H9 (cell line): Measurements from ENCODE around the gene CDHR5. TPM values are rescaled to one million over a fixed set of nuclear protein-coding genes. Genes with fewer than 3 reads are reported as not detected.

Source experiments
- DNase-seq: peaks from one replicate; pipeline ENCODE4 v3.0.0-alpha.2; 2017
- H2AFZ ChIP-seq: one replicate; pipeline ENCODE4 v1.6.1; 2013; ENCODE audit warnings: mild to moderate bottlenecking, low read length, control low read depth, moderate library complexity
- H2AK5ac ChIP-seq: 2 replicates; pipeline ENCODE4 v1.6.1; 2013; ENCODE audit warnings: low read length, control low read depth, mixed read lengths; ENCODE audit not compliant: insufficient read length
- H2BK120ac ChIP-seq: one replicate; pipeline ENCODE4 v1.6.1; 2013; ENCODE audit warnings: low read depth, mild to moderate bottlenecking, low read length, control low read depth, inconsistent platforms; ENCODE audit not compliant: poor library complexity, severe bottlenecking
- H2BK12ac ChIP-seq: 2 replicates; pipeline ENCODE4 v1.6.1; 2013; ENCODE audit warnings: low read length, control low read depth, mixed read lengths, low read depth; ENCODE audit not compliant: insufficient read length
- H2BK15ac ChIP-seq: 2 replicates; pipeline ENCODE4 v1.6.1; 2013; ENCODE audit warnings: low read depth, low read length, control low read depth
- H2BK20ac ChIP-seq: one replicate; pipeline ENCODE4 v1.6.1; 2013; ENCODE audit warnings: low read depth, mild to moderate bottlenecking, low read length, control low read depth, inconsistent platforms; ENCODE audit not compliant: poor library complexity, severe bottlenecking
- H2BK5ac ChIP-seq: 2 replicates; pipeline ENCODE4 v1.6.1; 2013; ENCODE audit warnings: low read length, control low read depth, mixed read lengths; ENCODE audit not compliant: insufficient read length
- H3K14ac ChIP-seq: 2 replicates; pipeline ENCODE4 v1.6.1; 2013; ENCODE audit warnings: low read length, control low read depth; ENCODE audit not compliant: insufficient read depth
- H3K18ac ChIP-seq: 2 replicates; pipeline ENCODE4 v1.6.1; 2013; ENCODE audit warnings: low read depth, mild to moderate bottlenecking, mixed read lengths, low read length, control low read depth; ENCODE audit not compliant: insufficient read length
- H3K23ac ChIP-seq: 2 replicates; pipeline ENCODE4 v1.6.1; 2013; ENCODE audit warnings: low read length, control low read depth, mixed read lengths, low read depth; ENCODE audit not compliant: insufficient read length
- H3K23me2 ChIP-seq: 2 replicates; pipeline ENCODE4 v1.6.1; 2013; ENCODE audit warnings: low read depth, mild to moderate bottlenecking, mixed read lengths, low read length, control low read depth; ENCODE audit not compliant: insufficient read length, poor library complexity, severe bottlenecking
- H3K27ac ChIP-seq: 2 replicates; pipeline ENCODE4 v1.5.1; 2013; ENCODE audit warnings: low read length, control low read depth, mixed read lengths, low read depth; ENCODE audit not compliant: insufficient read length
- H3K27me3 ChIP-seq: 2 replicates; pipeline ENCODE4 v1.6.1; 2013; ENCODE audit warnings: low read length, control low read depth, inconsistent platforms; ENCODE audit not compliant: insufficient read depth
- H3K4ac ChIP-seq: 2 replicates; pipeline ENCODE4 v1.6.1; 2013; ENCODE audit warnings: low read depth, mild to moderate bottlenecking, control low read depth, inconsistent platforms, low read length, moderate library complexity
- H3K4me1 ChIP-seq: 2 replicates; pipeline ENCODE4 v1.6.1; 2013; ENCODE audit warnings: low read length, control low read depth, inconsistent platforms; ENCODE audit not compliant: insufficient read depth
- H3K4me2 ChIP-seq: 2 replicates; pipeline ENCODE4 v1.6.1; 2013; ENCODE audit warnings: low read length, control low read depth, mixed read lengths; ENCODE audit not compliant: insufficient read length, insufficient read depth
- H3K56ac ChIP-seq: 2 replicates; pipeline ENCODE4 v1.6.1; 2013; ENCODE audit warnings: low read depth, mild to moderate bottlenecking, mixed read lengths, low read length, control low read depth; ENCODE audit not compliant: insufficient read length
- H3K79me1 ChIP-seq: 2 replicates; pipeline ENCODE4 v1.6.1; 2013; ENCODE audit warnings: low read depth, mild to moderate bottlenecking, moderate library complexity, low read length, control low read depth, inconsistent platforms; ENCODE audit not compliant: insufficient read depth, poor library complexity, severe bottlenecking
- H3K79me2 ChIP-seq: 2 replicates; pipeline ENCODE4 v1.6.1; 2013; ENCODE audit warnings: low read length, control low read depth, inconsistent platforms; ENCODE audit not compliant: insufficient read depth
- H3K9ac ChIP-seq: 2 replicates; pipeline ENCODE4 v1.6.1; 2013; ENCODE audit warnings: low read length, control low read depth, mixed read lengths; ENCODE audit not compliant: insufficient read length; ENCODE audit errors: extremely low read depth
- H3K9me3 ChIP-seq: one replicate; pipeline ENCODE4 v1.6.1; 2013; ENCODE audit warnings: low read depth, low read length, inconsistent platforms; ENCODE audit not compliant: control insufficient read depth
- H3T11ph ChIP-seq: one replicate; pipeline ENCODE4 v1.6.1; 2013; ENCODE audit warnings: mild to moderate bottlenecking, low read length, control low read depth, inconsistent platforms
- H4K20me1 ChIP-seq: one replicate; pipeline ENCODE4 v1.6.1; 2013; ENCODE audit not compliant: control insufficient read depth, insufficient read length, insufficient read depth
- H4K5ac ChIP-seq: 2 replicates; pipeline ENCODE4 v1.6.1; 2013; ENCODE audit warnings: low read depth, mild to moderate bottlenecking, mixed read lengths, low read length, control low read depth; ENCODE audit not compliant: insufficient read length
- H4K8ac ChIP-seq: replicated peaks from 2 replicates; pipeline ENCODE4 v1.6.1; 2013; ENCODE audit warnings: low read length, control low read depth, mixed read lengths, low read depth; ENCODE audit not compliant: insufficient read length
- H4K91ac ChIP-seq: 2 replicates; pipeline ENCODE4 v1.6.1; 2013; ENCODE audit warnings: low read depth, mild to moderate bottlenecking, moderate library complexity, mixed read lengths, low read length, control low read depth; ENCODE audit not compliant: insufficient read length
- H3K27ac Mint-ChIP-seq, 3 experiments: 2 replicates in 2 of 3; 3 replicates in 1 of 3; pipeline ENCODE4 v1.8.0; 2020 to 2021; ENCODE audit warnings: mixed read lengths in 3 of 3, mild to moderate bottlenecking in 1 of 3, moderate library complexity in 1 of 3
- H3K27me3 Mint-ChIP-seq: 2 replicates; pipeline ENCODE4 v1.8.0; 2021; ENCODE audit warnings: low read depth, mild to moderate bottlenecking, moderate library complexity, mixed read lengths
- H3K36me3 Mint-ChIP-seq, 3 experiments: 2 replicates in 2 of 3; 3 replicates in 1 of 3; pipeline ENCODE4 v1.8.0; 2020 to 2021; ENCODE audit warnings: low read depth in 3 of 3, mixed read lengths in 3 of 3; ENCODE audit not compliant: insufficient read depth in 1 of 3
- H3K4me1 Mint-ChIP-seq, 2 experiments: 2 replicates each; pipeline ENCODE4 v1.8.0; 2020; ENCODE audit warnings: mixed read lengths in 2 of 2
- H3K4me3 Mint-ChIP-seq, 2 experiments: 2 replicates in 1 of 2; 3 replicates in 1 of 2; pipeline ENCODE4 v1.8.0; 2020 to 2021; ENCODE audit warnings: mild to moderate bottlenecking in 2 of 2, mixed read lengths in 2 of 2, moderate library complexity in 1 of 2
- H3K9me3 Mint-ChIP-seq, 2 experiments: 2 replicates in 1 of 2; 3 replicates in 1 of 2; pipeline ENCODE4 v1.8.0; 2020; ENCODE audit warnings: mild to moderate bottlenecking in 2 of 2, mixed read lengths in 2 of 2, moderate library complexity in 1 of 2
- WGBS: extraction: QIAGEN DNeasy Blood & Tissue Kit; methylation state at CpG from one replicate; pipeline ENCODE4 v1.1.7; 2013; ENCODE audit warnings: missing lambda C conversion rate, low lambda C conversion rate, mixed read lengths; ENCODE audit not compliant: insufficient read length; ENCODE audit errors: extremely low coverage; 5-methylcytosine and 5-hydroxymethylcytosine counted together
- total RNA-seq: library from RNA; stranded (reverse); gene quantifications from 2 replicates; pipeline ENCODE4 v1.2.1, GENCODE V29; 2021
- TF ChIP-seq, protein P1 (sequence below): fragments of 200-600 bp; sonication (generic); conservative IDR thresholded peaks from 3 replicates; pipeline ENCODE4 v1.8.0; 2021; ENCODE audit warnings: antibody characterized with exemption, mild to moderate bottlenecking

CDHR5 gene
- total RNA-seq, 1 experiment from 2014 or later, result not detected

DNA sequence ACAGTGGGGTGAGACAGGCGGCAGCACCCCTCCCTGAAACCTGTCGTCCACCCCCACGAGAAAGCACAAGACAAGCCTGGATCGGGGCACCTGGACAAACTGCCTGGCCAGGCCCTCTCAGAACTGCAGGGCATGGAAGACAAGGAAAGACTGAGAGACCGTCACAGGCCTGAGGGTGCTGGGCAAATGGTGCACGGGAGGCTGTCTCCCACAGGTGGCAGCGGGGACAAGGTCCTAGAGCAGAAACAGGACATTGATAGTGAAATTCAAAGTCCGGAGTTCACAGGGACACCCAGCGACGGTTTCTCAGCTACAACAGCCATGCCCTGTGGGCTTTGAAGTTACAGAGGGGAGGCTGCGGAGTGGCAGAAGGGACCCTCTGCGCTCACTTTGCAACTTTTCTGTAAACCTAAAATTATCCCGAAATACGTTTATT, 33.0 kb upstream of the CDHR5 start:
- Histone ChIP-seq H3K9ac (no peak overlapping the region), H3K79me1 (no peaks in the 10 kb centered on the region), H2AK5ac (no peak overlapping the region), H2AFZ (no peak overlapping the region), H3K23me2 (no peaks in the 10 kb centered on the region), H4K5ac (no peak overlapping the region), H3K14ac (no peak overlapping the region), H3K23ac (no peak overlapping the region), H2BK120ac (no peak overlapping the region), H3K18ac (no peak overlapping the region), H2BK12ac (no peak overlapping the region), H3K4me1 (no peaks in the 10 kb centered on the region), H2BK15ac (peak overlapping the region; percentile 75; the same call in 1 of the 2 replicates), H4K91ac (no peak overlapping the region), H2BK20ac (no peak overlapping the region), H3T11ph (no peak overlapping the region), H3K79me2 (no peaks in the 10 kb centered on the region), H3K27me3 (no peaks in the 10 kb centered on the region), H4K20me1 (no peaks in the 10 kb centered on the region), H3K4me2 (no peak overlapping the region), H3K4ac (no peak overlapping the region), H3K27ac (no peak overlapping the region), H3K9me3 (no peaks in the 10 kb centered on the region), H3K56ac (no peak overlapping the region), H4K8ac (no peak overlapping the region), H2BK5ac (no peak overlapping the region)
- DNase-seq, result no peak
- Mint-ChIP-seq H3K36me3 (peaks cover 5 to 46% (median 21%) of the 10 kb centered on the region in 3 experiments; a peak in 6 of 7 replicates), H3K27me3 (no peaks in the 10 kb centered on the region), H3K4me1 (no peaks in the 10 kb centered on the region), H3K4me3 (no peak overlapping the region), H3K27ac (no peak overlapping the region; a peak in 1 of 7 replicates), H3K9me3 (no peaks in the 10 kb centered on the region)
- TF ChIP-seq, protein P1, sequence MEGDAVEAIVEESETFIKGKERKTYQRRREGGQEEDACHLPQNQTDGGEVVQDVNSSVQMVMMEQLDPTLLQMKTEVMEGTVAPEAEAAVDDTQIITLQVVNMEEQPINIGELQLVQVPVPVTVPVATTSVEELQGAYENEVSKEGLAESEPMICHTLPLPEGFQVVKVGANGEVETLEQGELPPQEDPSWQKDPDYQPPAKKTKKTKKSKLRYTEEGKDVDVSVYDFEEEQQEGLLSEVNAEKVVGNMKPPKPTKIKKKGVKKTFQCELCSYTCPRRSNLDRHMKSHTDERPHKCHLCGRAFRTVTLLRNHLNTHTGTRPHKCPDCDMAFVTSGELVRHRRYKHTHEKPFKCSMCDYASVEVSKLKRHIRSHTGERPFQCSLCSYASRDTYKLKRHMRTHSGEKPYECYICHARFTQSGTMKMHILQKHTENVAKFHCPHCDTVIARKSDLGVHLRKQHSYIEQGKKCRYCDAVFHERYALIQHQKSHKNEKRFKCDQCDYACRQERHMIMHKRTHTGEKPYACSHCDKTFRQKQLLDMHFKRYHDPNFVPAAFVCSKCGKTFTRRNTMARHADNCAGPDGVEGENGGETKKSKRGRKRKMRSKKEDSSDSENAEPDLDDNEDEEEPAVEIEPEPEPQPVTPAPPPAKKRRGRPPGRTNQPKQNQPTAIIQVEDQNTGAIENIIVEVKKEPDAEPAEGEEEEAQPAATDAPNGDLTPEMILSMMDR, result no peak
- no CpG with 5 or more reads among the region's 14 CpGs for WGBS
